ES-I3 (cell line): ENCODE data around the gene CPSF4.
A peak's percentile ranks its signal among the peaks of the same experiment; 100 is the strongest.
"Not testable (repeated sequence)": the region's sequence is repeated elsewhere in the genome, so short reads cannot be mapped to it uniquely, and the experiment has no call there.

ENCODE experiments used
- H3K36me3 ChIP-seq: 2 replicates; pipeline ENCODE4 v1.6.1; 2013; ENCODE audit warnings: mild to moderate bottlenecking, low read length, control low read depth, moderate library complexity; ENCODE audit not compliant: insufficient read depth
- H3K4me1 ChIP-seq: 2 replicates; pipeline ENCODE4 v1.6.1; 2013; ENCODE audit warnings: mild to moderate bottlenecking, control low read depth, low read length; ENCODE audit not compliant: insufficient read depth
- H3K9ac ChIP-seq: 2 replicates; pipeline ENCODE4 v1.6.1; 2013; ENCODE audit warnings: low read depth, mild to moderate bottlenecking, low read length, moderate library complexity
- H3K9me3 ChIP-seq: 2 replicates; pipeline ENCODE4 v1.6.1; 2013; ENCODE audit warnings: mild to moderate bottlenecking, low read length, moderate library complexity; ENCODE audit not compliant: control insufficient read depth, insufficient read depth

The CPSF4 gene

DNA sequence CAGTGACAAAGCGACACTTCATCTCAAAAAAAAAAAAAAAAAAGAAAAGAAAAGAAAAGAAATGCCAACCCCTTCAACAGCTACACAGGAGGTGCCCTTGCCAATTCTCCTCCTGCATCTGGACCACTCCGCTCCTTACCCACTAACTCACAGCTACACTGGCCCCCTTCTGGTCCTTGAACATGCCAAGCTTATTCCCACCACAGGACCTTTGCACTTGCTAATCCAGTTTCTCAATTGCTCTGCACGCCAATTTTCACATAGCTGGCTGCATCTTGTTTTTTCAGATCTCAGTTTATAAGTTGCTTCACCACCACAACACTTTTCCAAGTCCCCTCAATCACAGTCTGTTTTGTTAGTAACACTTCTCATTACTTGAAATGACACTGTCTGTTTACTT is 35.9 kb upstream of the CPSF4 start:
- no peaks in the 10 kb centered on the region for H3K9me3 ChIP-seq
- peaks cover 32% of the 10 kb centered on the region; the same call in 1 of the 2 replicates for H3K36me3 ChIP-seq
- H3K9ac ChIP-seq, result no peak overlapping the region
- H3K4me1 ChIP-seq, result peaks cover 10% of the 10 kb centered on the region; the same call in 1 of the 2 replicates

DNA sequence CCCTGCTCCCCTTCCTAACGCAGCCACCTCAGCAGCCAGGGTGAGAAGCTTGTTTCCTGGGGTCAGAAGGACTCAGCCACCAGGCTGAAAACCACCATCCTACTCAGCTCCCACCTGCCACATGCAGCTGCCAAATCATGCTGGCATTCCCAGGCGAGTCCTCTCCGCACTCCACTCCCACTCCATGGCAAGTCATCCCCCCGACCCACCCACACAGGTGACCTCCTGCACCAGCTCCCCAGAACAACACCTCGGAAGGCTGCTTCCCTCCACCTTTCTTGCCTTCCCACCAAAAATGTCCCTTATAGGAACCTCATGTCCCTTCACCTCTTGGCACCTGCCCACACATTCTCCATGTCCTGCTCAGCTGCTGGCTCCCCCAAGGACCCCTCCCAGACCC is 35.0 kb upstream of the CPSF4 start:
- no peak overlapping the region for H3K9ac ChIP-seq
- H3K36me3 ChIP-seq, result peaks cover 32% of the 10 kb centered on the region; the same call in 1 of the 2 replicates
- H3K9me3 ChIP-seq, result no peaks in the 10 kb centered on the region
- H3K4me1 ChIP-seq, result peaks cover 10% of the 10 kb centered on the region; the same call in 1 of the 2 replicates

DNA sequence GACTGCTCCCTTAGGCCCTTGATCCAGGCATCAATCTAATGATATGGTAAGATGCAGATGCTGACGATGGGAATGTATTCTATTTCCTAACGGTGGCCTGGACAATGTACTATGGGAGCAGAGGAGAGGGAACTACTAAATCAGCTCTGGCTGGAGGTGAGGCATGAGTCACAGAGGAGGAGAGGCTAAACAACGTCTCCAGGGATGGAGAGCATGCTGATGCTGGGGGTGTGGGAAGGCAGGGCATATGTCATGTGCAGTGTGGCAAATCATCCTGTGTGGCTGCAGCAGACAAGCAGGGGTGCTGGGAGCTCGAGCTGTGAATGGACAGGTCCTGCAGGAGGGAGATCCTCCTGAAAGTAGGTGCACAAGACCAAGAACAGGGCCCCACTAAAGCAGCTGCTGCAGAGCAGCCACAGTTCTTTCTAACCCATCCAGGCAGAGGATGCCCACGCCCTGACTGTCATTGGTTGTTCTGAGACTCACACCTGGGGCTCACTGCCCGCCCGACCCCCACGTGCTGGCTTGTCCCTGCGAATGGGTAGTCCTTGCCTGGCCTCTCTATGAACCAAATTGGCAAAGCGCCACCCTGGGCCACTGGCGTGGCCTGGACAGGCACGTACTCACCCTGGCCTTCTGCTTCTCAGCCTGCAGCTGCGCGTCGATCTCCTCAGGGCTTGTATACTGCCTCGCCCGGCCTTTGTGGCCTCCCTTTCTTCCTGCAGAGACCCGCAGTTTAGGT is 34.3 kb upstream of the CPSF4 start:
- no peaks in the 10 kb centered on the region for H3K9me3 ChIP-seq
- H3K9ac ChIP-seq, result no peak overlapping the region
- H3K36me3 ChIP-seq, result peaks cover 32% of the 10 kb centered on the region; the same call in 1 of the 2 replicates

DNA sequence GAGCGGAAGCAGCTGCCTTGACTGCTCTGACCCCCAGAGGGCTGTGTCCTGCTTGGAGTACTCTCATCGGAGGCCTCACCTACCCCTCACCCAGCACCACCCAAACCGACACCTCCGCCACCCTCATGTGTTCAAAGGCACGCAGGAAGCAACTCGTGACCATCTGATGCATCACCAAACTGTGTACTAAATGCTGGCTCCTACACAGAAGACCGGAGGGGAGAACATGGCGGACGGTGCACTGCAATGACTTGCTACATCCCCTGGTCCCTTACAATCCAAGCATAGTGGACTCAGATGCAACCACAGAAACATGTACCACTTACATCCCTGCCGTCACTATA is 33.8 kb upstream of the CPSF4 start:
- Histone ChIP-seq H3K9me3 (no peaks in the 10 kb centered on the region), H3K36me3 (peaks cover 30% of the 10 kb centered on the region; the same call in 1 of the 2 replicates), H3K9ac (no peak overlapping the region), H3K4me1 (peaks cover 10% of the 10 kb centered on the region; the same call in 1 of the 2 replicates)

More for the DNA sequence above, 34.3 kb upstream of the CPSF4 start:
- peaks cover 10% of the 10 kb centered on the region; the same call in 1 of the 2 replicates for H3K4me1 ChIP-seq

DNA sequence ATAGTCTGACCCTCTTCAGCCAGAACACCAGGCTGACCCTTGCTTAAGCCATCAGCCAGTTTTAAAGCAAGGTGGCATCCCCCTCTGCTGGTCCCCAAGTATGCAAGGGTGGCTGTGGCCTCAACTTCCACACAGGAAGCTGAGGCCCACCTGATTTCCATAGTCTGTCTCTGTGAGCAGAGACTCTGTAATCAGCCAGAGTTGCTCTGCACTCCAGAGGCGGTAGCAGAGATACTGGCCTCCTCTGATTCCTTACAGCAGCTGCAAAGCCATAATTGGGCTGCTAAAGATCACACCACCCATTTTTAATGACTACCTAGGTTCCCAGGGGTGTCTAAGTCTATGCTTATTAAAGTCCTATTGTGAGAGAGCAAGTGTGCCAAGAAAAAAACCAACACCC is 32.2 kb upstream of the CPSF4 start:
- Histone ChIP-seq H3K4me1 (peaks cover 10% of the 10 kb centered on the region; the same call in 1 of the 2 replicates), H3K36me3 (peaks cover 24% of the 10 kb centered on the region), H3K9ac (no peak overlapping the region), H3K9me3 (no peaks in the 10 kb centered on the region)

DNA sequence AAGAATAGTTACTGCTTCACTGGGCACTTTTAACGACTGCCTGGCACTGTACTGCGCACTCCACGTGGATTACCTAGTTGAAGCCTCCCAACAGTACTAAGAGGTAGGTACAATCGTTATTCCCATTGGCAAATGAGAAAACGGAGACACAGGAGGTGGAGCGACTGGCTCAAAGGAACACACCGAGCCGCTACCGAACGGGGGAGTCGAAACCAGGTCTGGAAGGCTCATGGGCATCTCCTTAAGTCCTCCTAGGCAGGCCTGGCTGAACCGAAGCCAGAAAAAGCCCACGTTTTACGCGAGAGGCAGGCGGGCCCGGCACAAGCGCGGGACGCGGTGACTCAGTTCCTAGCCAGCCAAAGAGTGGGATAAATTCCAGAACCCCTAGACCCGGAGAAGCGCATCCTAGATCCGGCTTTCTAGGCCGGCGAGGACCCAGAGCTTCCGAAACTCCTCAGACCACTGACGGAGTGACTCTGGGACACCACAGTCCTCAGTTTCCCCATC is 30.8 kb upstream of the CPSF4 start:
- Histone ChIP-seq H3K4me1 (peaks cover 10% of the 10 kb centered on the region; the same call in 1 of the 2 replicates), H3K9ac (peak overlapping the region; percentile 86), H3K36me3 (peaks cover 19% of the 10 kb centered on the region), H3K9me3 (no peaks in the 10 kb centered on the region)

DNA sequence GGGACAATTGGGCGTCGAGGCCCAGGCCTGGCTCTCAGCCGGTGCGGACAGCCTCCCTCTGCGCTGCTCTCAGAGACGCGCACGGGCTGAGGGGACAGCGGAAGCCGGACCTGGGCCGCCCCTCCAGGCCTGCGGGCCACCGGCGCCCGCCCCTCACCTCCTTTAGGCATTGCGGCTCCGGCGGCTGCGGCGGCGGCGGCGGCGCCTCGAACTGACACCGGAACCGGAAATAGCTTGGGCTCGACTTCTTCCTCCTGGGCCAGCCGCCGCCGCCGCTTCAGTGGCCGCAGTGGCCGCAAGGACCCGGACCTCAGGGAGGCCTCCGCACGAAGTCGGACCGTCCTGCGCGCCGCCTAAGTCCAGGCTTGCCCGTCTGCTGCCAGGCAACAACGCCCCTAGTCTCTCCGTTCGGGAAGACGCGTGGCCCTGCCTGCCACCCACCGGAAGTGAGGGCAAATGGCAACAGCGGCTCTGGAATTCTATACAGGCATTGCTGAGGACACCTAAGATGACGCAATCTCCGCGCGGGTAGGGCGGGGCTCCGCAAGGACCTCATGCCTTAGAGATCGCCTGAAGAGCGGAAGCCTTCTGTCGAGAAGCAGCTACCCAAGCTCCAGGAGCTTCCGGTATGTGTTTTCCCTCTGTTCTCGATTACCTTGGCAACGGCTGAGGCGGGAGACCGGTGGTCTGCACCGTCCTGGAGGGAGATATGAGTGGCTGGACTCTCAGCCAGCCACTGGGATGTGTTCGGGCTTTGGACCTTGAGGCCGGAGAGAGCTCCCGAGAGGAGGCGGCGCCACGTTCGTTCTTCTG is 30.2 kb upstream of the CPSF4 start, which contains the start of the genes BUD31 and PDAP1:
TSS of gene BUD31 (plus strand) at position 591 of the 813 bp plus-strand sequence. CDS start 2,124 bp downstream, outside the sequence.
TSS of gene PDAP1 (minus strand) at position 219 of the 813 bp plus-strand sequence. CDS start at position 170, 49 bp downstream.
- H3K9me3 ChIP-seq, result no peaks in the 10 kb centered on the region
- peak within 1 kb of the TSS; percentile 86 for H3K9ac ChIP-seq
- peaks cover 10% of the 10 kb centered on the region; the same call in 1 of the 2 replicates for H3K4me1 ChIP-seq
- H3K36me3 ChIP-seq, result peaks cover 21% of the 10 kb centered on the region

DNA sequence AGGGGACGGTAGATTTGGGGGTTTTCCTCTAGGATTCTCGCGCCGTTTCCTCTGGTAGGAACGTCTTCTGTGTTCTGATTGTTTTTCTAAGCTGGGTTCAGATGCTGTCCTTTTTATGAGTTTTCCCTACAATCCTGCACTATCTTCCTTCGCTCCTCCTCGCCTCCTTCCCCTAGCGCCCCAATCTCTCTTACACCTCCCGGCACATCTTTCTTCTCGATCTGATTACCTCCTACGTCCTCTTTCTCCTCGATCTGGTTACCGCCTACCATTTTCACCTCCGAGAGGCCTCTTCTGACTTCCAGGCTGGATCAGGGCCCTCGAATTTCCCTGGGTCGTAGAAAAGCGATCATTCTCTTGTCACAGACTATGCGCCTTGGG is 29.6 kb upstream of the CPSF4 start:
- Histone ChIP-seq H3K9me3 (no peaks in the 10 kb centered on the region), H3K36me3 (peaks cover 19% of the 10 kb centered on the region), H3K4me1 (peaks cover 10% of the 10 kb centered on the region; the same call in 1 of the 2 replicates), H3K9ac (peak overlapping the region; percentile 86)

DNA sequence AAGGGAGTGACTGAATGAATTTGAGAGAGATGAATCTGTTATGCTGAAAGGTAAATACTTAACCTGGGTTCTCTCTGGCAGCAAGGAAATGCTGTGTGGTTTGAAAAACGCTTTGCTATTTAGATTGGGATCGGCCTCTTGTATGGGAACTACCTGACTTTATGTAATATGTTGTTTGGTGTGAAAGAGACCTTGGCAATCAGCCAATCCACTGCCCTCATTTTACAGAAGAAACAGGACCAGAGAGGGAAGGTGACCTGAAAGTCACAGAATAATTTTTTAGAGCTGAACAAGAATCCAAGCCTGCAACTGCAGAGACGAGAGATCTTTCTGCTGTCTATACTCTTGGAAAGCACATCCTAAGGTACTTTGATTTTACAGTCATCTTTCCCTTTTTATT is 28.9 kb upstream of the CPSF4 start:
- H3K4me1 ChIP-seq, result peaks cover 10% of the 10 kb centered on the region; the same call in 1 of the 2 replicates
- H3K9me3 ChIP-seq, result no peaks in the 10 kb centered on the region
- H3K36me3 ChIP-seq, result peaks cover 21% of the 10 kb centered on the region
- H3K9ac ChIP-seq, result peak overlapping the region; percentile 86

DNA sequence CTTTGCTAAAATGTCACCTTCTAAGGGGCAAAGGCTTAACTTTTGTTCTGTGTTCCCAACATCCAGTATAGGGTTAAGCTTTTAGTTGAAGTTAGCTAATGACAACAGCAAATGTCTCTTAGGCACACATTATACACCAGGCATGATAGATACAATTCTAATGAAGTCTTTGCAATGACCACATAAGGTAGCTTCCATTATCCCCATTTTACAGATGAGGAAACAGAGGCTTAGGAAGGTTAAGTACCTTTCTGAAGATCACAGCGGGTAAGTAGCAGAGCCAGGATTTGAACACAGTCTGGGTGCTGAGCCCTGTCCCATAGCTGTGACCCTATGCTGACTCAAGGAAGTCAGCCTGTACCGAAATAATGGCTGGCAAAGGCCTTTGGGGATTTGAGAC is 28.1 kb upstream of the CPSF4 start:
- Histone ChIP-seq H3K9ac (no peak overlapping the region; the same call in 1 of the 2 replicates), H3K36me3 (peaks cover 22% of the 10 kb centered on the region), H3K9me3 (no peaks in the 10 kb centered on the region), H3K4me1 (peaks cover 10% of the 10 kb centered on the region; the same call in 1 of the 2 replicates)

DNA sequence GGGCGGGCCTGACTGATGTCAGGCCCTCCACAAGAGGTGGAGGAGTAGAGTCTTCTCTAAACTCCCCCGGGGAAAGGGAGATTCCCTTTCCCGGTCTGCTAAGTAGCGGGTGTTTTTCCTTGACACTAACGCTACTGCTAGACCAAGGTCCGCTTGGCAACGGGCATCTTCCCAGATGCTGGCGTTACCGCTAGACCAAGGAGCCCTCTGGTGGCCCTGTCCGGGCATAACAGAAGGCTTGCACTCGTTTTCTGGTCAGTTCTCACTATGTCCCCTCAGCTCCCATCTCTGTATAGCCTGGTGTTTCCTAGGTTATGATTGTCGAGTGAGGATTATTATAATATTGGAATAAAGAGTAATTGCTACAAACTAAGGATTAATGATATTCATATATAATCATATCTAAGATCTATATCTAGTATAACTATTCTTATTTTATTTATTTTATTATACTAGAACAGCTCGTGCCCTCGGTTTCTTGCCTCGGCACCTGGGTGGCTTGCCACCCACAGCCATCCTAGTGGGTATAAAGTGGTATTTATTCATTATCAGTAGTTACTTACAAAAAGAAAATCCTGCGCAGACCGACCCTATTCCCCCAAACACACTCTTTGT is 23.1 kb upstream of the CPSF4 start:
- H3K9me3 ChIP-seq, H3K9ac ChIP-seq, H3K4me1 ChIP-seq: not testable (repeated sequence)
- peaks cover 47% of the 10 kb centered on the region for H3K36me3 ChIP-seq

DNA sequence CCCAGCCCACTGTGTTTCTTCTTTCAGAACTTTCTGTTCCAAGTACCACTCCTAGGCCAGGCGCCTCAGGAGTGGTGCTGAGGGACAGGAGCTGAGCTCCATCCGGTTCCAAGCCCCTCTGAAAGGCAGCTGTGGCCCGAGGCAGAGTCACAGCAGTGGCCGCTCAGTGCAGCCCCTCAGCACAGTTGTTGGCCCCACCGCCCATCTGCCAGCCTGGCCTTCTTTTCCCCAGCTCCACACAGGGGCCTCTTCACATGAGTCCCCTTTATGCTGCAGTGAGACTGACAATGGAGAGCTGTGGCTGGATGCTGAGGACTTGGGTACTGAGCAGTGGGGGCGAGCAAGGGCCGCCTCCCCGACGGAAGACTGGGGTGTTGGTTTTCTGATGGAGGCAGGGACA is 20.5 kb upstream of the CPSF4 start:
- Histone ChIP-seq H3K4me1 (no peaks in the 10 kb centered on the region), H3K36me3 (peaks cover 37% of the 10 kb centered on the region), H3K9me3 (no peaks in the 10 kb centered on the region), H3K9ac (no peak overlapping the region)

DNA sequence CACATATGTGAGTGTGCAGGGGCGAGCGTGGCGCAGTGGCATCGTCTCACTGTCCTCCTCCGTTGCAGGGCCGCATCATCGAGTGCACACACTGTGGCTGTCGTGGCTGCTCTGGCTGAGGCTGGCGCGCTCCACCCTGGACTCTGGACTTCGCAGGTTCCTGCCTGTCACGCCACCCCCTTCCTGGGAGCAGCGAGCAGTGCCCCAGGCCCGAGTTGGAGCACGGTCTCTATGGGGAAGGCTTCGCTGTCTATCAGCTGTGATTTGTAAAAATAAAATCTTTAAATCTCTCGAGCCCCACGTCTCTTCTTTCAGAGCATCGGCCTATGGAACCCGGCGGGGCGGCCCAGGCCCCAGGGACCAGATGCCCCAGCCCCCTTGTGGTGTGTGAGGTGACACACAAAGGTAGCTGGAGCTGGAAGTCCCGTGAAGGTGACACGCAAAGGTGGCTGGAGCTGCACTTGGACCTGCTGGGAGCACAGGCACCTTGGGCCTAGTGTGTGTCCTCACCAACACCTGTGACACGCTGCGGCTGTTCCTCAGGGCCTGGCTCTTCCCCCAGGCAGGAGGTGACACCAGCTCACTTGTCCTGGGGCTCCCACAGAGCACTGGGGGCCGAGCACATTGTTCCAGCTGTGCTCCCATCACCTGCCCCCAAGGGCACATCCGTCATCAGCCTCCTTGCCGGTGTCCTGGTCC is 19.3 kb upstream of the CPSF4 start:
- Histone ChIP-seq H3K4me1 (no peaks in the 10 kb centered on the region), H3K9ac (no peak overlapping the region), H3K36me3 (peaks cover 36% of the 10 kb centered on the region), H3K9me3 (no peaks in the 10 kb centered on the region)
